Stimulated activated CD8-positive, alpha-beta memory T cell treated with anti-CD3 and anti-CD28 coated beads, Interleukin-12 subunit alpha, Interleukin-12 subunit beta, amount 100 ng/mL, for 4 hours (primary cell): ENCODE measurements around the gene CDH4.

Experiments
- DNase-seq: peaks from one replicate; pipeline ENCODE4 v3.0.0-alpha.2; 2020; ENCODE audit warnings: low read depth

Gene CDH4

DNA sequence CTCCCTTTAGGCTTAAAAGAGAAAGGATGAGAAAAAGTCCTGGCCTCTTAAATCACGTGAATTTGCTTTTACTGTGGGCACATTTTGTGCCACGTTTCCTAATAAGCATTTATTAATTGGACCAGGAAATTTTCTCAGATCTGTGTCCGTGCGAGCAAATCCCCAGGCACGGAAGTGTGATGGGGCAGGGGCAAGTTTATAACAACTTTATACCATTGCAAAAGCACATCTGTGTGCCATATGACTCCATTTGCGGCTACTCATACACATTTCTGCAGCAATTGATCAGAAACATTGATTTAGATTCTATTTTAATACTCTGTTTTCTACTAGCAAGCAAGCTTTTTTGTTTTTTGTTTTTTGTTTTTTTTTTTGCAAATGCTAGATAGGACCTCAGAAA, 440.4 kb downstream of the CDH4 start:
- DNase-seq = no peak

DNA sequence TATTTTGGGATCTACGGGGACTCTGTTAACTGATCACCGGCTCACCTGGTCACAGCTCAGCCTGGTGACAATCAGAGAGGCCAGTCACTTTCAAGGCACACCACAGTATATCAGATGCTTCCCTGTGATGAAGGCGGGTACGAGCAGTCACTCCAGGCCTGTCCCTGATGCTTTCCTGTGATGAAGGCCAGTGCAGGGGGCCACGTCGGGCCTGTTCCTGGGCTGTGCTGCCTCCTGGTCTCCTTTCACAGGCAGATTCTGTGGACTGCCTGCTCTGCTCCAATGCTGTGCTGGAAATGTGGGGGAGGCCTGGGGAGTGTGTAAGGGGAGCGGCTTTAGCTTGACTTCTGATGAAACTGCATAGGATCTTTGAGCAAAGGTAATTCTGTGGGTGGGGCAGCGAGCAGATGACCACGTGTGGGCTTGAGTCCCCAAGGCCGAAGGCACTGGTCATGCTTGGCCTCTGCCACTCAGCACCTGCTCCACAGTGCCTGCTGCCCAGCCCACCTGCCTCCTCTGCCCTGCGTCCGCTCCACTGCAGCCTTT, 441.1 kb downstream of the CDH4 start:
- no peak for DNase-seq

DNA sequence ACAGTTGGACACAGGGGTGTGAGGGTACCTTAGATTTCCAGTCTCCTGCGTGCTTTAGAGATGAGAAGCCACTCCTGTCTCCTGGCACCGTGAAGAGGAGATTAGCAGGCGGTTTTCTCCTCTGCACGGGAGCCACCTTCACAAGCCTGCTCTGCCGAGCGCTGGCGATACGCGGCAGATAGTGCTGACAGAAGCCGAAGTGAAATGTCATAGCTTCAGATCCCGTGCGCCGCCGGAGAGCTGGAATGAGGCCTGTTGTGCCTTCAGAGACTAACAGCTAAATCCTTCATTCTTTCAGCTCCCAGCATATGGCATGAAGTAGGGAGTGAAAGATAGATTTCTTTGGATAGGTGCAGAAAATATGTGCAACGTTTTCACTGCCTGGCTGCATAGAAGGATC, 442.6 kb downstream of the CDH4 start:
- DNase-seq = no peak

DNA sequence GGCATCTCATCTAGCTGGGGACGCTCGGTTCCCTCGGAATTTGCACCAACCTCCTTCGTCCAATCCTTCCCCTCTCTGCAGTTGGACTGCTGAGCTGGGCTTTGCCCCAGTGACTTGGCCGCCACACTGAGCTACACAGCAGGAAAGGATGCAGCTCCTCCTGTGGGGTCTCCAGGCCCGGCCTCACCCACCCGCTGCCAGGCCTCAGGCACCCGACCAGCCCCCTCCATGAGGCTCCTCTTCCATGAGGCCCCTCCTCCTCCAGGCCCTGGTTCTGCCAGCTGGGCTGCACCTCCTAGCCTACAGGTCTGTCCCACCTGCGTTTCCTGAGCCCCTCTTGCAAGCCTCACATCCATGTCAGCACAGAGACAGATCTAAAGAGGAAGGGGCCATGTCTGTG, 443.7 kb downstream of the CDH4 start:
- DNase-seq = no peak

DNA sequence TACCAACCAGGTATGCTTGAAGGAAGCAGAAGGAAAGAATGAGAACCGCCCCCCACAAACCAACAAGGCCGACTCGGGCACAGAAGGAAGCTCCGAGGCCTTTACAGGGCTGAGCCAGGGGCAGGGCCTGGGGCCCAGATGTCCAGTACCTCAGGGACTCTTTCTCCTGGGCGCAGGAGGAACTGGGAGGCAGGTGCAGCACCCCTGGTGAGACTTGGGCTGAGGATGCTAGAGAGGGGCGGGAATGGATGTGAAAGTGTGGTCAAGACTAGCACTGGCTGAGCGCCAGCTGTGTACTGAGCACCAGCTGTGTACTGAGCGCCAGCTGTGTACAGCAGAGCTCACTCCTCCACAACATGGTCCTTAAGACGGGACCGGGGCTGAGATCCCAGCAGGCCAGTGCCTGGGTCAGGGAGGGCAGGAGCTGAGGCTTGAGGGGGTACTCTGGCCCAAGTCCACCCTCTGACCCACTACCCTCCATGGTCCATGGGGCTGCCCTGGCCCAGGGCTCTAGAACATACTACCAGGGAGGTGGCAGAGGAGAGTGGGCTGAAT, 444.2 kb downstream of the CDH4 start:
- no peak for DNase-seq

DNA sequence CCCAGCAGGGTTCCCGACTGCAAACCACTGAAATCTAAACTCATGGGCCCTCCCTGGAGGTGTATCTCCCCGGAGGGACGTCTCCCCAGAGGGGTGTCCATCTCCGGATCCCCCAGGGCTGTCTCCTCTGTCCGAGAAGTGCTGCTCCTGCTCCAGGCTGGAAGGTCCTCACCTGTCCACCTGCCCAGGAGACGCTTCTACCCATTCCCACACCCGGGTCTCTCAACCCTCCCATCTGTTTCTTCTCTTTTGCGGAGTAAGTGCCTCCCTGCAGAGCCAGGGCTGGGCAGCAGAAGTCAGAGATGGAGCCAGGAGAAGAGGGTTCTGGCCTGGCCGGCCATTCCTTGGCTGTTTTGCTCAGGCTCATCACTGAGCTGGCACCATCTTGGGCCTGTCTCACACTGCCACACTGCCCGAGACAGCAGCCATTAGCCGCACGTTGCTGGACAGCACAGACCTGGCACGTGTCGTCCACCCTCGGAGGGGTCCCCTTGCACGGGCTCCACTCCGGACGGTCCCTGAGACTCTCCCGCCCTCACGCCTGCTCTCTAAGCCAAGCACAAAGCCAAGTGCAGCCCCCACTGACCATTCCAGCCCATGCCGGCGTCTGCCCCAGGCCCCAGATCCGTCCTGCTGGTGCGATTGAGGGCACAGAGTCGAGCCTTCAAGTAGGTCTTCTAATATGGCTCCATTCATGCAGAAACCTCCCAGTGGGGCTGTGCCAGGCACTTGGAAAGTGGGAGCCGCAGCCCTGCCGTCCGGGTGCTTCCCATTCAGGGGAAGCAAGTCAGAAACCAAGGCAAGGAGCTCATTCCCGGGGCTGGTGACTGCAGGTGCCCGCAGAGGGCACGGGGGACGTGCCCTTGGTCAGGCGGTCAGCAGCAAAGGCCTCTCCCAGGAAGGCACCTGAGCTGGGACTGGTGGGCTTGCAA, 445.9 kb downstream of the CDH4 start:
- DNase-seq = no peak

DNA sequence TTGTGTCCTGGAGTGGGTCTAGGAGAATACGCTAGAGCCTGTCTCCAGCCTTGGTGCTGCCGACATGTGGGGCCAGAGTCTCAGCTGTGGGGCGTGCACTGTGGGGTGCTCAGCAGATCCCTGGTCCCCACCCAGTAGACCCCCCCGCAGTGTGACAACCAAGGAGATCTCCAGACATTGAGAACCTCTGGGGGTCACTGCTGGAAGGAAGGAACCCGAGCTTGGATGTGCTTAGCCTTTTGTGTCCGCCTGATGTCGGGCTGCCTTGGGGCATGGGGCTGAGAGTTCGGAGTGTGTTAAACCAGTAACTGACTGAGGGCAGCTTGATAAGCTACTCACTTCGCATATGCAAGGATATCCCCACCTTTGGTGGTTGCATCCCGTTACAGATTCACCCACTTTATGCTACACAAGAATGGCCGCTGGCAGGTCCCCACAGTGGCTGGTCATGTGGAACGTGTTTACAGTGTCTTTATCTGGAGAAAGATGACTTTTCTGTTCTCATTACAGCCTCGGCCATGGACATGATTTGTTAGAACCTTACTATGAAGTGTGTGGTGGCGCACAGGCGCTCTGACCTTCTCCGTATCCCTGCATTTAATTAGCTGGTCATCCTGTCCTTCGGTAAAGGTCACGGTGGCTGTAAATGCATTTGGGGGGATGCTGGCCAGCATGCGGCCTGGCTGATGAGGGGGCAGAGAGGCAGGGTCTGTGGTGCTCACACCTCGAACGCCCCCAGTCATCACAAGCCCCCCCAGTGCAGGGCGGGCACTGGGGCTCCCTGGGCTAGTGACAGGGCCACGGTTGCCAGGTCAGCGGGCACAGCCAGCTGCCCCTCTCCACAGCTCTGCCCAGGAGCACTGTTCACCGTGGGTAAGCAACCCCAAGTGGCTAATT, 446.8 kb downstream of the CDH4 start:
- DNase-seq = no peak

DNA sequence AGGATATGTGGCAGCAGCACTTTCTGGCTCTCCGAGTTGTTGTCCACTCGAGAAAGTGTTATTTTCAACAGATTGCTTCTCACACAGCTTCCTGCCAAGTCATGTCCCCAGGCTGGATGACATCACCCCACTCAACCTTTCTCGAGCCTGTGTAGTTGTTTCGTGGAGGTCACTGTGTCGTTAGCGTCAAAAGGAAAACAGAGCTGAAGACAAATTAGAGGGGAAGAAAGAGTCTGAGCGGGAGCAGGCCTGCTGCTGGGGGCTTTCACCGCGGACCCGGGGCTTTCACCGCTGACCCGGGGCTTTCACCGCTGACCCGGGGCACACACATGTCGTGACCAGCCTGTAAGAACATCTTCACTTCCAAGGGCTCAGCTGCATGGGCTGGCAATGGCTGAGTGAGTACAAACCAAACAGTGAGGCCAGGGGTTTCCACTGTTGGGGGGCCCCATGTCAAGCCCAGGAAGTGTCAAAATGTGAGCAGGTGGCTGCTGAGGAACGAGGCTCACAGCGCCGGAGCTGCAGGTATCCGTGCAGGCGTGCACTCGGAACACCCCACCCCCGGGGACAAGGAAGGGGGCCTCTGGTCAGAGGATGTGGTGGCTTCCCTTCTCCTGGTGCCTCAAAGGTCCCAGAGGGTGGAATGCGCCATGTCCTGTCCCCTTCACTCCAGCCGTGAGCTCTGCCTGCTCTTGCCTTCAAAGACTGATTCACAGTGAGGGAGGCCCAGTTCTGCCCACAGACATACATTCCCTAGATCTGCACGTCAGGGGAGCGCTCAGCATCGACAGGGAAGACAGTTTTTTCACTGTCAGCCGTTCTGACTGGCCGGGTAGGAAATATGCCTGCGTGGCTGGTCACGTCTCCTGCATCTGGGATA, 447.7 kb downstream of the CDH4 start:
- DNase-seq = no peak

DNA sequence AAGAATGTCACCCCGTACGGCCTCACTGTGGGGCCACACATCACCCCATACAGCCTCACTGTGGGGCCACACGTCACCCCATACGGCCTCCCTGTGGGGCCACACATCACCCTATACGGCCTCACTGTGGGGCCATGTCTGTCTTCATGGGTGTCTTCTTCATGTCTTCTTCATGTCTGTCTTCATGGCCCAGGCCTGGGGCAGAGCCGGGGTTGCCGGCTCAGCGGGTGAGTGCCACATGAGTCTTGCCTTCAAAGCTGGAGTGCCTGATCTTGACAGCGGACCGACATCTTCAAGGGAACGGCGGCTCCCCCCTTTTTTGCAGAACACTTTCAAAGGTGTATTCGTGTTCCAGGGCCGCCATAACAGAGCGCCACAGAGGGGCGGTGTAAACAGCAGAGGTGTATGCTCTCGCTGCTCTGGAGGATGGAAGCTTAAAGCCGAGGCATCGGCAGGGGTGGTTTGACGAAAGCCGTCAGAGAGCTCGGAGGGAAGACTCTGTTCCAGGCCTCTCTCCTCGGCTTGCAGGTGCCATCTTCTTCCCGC, 448.6 kb downstream of the CDH4 start:
- no peak for DNase-seq

DNA sequence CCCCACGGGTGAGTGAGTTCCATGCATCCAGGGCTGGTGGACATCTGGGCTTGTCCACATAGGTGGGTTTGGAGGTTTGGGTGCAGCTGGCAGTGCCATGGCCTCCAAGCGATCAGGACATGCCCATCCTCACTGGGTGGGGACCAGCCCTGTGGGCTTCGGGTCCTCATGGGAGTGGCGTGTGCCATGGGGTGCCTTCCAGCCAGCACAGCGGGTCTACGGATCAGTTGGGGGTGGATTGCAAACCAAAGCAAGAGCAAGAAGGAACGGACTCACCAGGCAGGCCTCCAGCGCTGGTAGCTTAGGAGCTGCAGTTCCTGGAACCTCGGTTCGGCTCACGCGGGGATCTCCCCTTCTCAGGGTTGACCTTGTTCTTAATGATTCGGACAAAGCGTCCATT, 449.3 kb downstream of the CDH4 start:
- no peak for DNase-seq

DNA sequence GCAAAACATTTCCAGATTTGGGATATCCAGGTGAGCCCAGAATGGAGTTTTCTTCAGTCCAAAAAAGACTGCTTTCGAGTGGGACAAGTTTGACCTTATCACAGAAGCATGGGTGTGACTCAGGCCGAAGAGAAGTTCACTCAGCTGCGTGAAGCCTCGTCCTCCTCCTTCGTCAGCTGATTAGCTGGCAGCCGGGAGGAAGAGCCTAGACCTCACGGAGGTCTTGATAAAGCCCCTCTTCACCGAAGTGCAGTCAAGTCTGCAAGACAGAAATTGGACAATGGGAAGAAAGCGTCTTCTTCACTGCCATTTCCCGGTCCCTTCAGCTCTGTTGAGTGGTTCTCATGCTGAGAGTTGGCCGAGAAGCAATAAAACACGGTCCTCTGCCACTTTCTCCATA, 449.7 kb downstream of the CDH4 start:
- DNase-seq = no peak

DNA sequence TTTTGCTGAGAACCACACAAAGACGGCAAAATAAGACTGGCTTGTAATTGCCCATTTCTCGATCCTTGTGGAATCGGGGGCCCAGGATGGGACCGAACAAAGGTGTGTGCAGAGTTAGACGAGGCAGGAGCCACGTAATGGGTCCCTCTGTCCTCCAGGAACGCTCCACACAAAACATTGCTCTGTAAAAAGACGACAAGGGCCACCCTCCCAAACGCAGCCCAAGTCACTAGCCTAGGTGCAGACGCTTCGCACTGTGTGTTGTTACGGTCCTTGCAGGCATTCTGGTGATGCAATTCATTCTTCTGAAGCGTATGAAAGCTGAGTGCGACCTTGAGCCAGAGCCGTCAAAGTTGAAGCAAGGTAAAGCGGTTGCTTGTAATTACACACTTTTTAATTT, 450.2 kb downstream of the CDH4 start:
- DNase-seq = no peak

DNA sequence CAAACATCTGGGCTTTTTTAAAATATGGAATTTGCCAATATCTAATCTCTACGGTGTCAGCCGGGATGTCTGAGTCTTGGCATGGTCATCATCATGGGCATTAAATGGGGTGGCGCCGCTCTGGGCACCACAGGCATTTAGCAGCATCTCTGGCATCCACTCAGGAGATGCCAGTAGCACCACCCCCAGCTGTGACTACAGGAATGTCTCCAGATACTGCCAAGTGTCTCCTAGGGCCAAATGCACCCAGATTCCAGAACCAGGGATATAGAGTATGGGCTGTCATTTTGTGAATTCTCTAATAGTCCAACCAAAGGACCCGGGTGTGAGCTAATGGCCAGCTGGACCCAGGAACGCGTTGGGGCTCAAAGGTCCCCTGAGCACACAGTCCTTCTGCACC, 452.6 kb downstream of the CDH4 start:
- no peak for DNase-seq

DNA sequence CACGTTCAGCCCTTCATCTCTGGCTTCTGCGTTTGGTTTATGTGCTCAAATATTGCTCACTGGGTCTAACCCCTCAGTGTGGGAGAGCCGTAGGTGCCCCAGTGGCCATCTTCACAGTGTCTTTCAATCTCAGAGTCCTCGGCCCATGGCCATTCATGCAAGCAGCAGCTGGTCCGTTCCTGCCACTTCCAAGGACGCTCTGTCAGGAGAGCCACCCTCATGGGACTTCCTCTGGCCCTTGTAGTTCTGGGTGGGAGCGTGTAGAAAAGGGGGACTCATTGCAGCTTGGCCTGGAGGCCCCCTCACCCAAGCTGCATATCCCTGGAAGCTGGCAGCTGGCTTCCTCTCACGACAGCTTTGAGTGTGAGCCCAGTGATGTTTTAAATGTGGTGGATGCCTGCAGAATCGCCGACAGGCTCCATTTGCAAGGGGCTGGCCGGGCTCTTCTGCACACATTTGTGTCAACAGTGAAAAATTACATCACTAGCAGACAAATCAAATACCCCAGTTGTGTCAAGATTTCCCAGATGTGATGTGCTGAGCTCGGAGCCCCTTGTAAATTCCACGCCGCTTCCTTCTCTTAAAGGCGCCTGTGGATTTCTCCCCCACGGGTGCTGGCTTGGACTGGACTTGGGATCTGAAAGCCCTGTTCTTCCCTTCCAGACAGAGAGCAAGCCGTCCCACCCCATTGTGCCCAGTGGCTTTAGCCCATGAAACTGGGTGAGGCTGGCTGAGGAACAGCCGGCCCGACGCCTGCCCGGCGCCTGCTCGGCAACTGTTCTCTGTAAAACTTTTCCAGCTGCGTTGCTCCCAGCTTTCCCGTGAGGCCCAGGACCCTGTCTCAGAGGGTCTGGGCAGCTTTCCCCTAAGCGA, 453.6 kb downstream of the CDH4 start:
- DNase-seq = no peak

DNA sequence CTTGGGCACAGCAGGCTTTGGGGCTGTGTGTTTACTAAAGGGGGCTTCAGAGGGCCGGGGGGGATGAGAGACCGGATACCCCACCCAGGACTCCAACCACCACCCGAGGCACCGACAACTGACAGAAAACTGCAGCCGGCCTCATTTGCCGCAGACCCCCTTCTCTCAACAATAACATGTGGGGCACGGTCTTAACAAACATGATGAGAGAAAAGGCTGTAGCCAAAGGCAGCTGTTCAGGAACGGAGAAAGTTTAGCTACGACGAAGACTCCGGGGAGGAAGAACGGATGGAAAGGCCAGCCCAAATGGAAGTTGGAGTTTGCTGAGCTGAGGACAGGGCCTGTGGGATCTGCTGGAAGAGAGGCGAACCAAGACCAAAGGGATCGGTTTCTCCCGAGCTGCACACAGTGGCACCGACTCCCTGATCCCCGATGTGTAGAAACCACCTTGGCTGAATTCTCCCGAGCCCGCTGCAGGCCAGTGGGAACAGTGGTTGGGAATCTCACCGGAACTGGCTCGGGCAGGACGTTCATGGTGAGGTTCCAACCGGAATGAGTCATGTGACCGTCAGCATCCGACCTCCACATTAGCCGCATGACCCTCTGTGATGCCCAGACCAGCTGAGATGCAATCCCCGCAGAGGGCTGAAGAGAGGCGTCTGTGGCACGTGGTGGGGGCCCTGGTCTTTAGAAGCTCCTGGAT, 454.3 kb downstream of the CDH4 start:
- no peak for DNase-seq

DNA sequence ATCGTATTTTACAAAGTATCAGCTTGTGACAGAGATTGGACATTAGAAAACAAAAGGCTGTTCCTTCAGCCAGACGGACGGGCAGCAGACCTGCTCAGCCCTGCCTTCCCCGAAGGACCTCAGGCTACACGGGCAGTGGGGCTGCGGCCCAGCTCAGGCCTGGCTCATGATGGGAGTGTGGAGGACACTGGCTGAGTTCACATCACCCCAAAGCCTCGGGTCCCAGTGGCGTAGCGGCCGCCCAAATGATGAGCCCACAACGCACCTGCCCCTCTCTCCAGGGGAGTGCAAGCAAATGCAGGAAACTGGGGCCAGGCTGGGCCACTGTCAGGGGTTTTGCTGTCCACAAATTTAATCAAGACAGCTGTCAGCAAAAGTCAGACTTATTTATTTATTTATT, 456.8 kb downstream of the CDH4 start:
- no peak for DNase-seq

DNA sequence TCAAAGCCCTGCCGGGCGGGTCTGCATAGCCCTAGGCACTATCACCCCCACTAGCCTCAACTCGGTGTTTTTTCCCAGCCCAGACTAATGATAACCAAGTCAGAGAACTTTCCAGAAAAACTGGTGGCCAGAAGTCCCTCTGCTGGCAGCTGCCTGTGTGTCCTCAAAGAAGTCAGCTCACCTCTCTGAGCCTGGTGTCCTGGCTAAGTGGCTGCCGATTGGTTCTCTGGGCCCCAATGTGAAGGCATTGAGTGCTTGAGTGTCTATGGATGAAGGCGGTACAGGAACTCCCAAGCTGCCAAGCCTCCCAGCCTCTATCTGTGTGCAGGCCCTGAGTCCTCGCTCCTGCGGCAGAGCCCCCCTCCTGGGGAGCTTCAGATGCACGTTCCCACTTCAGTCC, 458.0 kb downstream of the CDH4 start:
- DNase-seq = no peak

DNA sequence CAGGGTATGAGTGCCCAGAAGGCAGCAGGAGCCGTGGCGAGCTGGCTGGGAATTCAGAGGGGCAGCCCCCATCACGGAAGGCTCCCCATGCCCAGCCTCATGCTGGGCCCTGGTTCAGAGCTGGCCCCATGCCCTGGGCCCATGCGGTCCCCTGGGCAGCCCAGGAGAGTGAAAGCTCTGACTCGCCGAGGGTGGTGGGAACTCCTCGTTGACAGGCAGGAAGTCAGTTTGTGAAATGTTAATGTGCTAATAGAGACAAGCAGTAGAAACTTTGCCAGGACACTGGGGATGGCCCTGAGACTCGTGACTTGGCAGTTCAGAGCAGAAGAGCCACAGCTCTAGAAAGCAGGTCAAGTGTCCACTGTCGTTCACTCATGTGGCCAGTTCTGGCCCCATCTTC, 460.6 kb downstream of the CDH4 start:
- no peak for DNase-seq

DNA sequence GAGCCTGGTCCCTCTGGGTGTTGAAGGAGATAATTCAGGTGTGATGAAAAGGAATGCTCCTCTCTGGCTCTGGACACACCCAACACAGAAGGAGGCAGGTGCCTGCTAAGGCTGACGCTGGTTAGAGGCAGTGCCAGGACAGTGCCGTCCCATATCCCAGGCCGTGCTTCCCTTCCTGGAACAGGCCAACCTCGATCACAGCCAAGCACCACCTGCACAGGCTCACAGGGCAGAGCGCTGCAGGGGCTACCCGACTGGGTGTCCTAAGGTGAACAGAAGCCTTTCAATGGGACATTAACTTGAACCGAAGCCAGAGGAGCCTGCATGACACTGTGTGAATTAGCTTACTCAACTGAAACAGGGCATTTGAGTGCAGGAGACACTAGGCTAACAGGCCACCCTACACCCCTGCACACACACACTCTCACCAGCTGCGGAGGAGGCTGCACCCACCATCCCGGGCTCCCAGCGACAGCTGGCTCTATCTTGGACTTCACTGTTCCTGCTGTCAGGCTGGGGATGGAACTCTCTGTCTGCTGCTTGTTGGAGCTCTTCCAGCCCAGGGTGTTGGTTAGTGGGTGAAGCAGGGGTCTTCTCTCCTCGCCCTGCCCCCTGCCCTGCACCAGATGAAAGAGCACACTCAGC, 466.4 kb downstream of the CDH4 start:
- DNase-seq = no peak
